Epithelial cell of prostate (primary cell): ENCODE results near the gene UBE3A.
A peak's percentile ranks its signal among the peaks of the same experiment; 100 is the strongest.

Experiments
- DNase-seq: peaks from one replicate; pipeline ENCODE4 v3.0.0-alpha.2; 2011; ENCODE audit warnings: low read depth, low spot score
- H3K27ac ChIP-seq: fragments of 450-650 bp; 2 replicates; pipeline ENCODE4 v1.5.1; 2017; ENCODE audit warnings: mild to moderate bottlenecking

UBE3A gene

GRCh38 chr15:25407950-25408349 is 30.9 kb downstream of the UBE3A start:
- H3K27ac ChIP-seq, result no peak overlapping the region
- DNase-seq, result no peak

DNA sequence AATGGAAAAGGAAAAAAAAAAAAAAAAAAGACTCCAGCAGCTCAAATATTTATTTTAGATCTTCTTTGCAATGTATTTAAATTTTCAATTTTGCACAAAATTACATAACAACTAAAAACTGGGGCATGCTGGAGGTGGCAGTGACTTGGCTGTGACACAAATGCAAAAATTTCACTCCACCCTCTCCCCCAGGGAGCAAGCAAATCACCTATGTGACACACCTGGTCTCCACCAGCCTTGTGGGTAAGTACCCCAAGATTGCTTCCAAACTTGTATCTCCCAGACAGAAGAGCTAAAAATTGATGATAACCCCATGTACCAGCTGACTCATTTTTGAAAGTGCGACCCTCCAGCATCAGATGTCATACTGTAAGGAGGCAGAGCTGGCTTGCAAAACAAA is 32.0 kb downstream of the UBE3A start:
- H3K27ac ChIP-seq, result no peak overlapping the region
- no peak for DNase-seq

- no peak overlapping the region for H3K27ac ChIP-seq
- no peak for DNase-seq
Measured at GRCh38 chr15:25406261-25406660, 32.6 kb downstream of the UBE3A start.

DNA sequence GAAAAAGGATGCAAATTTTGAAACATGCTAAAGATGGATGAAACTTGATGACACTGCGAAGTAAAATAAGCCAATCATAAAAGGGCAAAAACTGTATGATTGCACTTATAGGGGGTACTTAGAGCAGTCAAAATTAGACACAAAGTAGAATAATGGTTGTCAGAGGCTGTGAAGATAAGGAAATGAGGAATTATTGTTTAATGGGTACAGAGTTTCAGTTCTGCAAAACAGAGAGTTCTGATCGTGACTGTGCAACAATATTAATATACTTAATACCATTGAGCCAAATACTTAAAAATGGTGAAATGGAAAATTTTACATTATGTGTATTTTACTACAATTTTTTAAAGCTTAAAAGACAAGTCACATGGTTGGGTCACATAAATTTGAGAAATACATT is 35.1 kb downstream of the UBE3A start:
- no peak overlapping the region for H3K27ac ChIP-seq
- no peak for DNase-seq

DNA sequence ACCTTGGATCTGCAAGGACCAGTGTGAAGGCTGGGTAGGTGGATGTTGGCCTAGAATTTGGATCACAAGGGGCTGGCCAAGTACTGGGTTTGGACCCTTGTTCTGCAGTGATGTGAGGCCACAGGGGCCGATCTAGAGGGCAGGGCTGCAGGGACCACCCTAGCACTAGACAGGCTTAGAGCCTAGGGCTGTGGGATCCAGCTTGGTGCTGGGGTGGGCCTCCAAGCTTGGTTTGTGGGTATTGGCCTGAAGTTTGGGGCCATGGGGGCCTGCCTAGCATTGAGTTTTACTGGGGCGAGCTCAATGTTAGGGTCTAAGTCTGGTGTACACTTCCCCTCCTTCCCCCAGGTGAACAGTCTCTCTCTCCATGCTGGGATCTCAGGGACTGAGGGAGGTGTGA is 36.5 kb downstream of the UBE3A start:
- DNase-seq, result no peak
- H3K27ac ChIP-seq, result no peak overlapping the region

DNA sequence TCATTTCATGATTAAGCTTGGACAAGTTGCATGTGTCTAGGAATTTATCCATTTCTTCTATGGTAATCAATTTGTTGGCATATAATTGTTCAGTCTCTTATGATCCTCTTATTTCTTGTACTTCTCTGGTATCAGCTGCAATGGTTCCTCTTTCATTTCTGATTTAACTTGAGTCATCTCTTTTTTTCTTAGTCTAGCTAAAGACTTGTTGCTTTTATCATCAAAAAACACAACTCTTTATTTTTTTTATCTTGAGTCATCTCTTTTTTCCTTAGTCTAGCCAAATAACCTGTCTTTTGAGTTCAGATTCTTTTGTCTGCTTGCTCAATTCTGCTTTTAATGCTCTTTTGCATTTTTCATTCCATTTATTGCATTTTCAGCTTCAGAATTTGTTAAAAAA is 37.3 kb downstream of the UBE3A start:
- no peak for DNase-seq
- H3K27ac ChIP-seq, result no peak overlapping the region

GRCh38 chr15:25397100-25397499 is 41.7 kb downstream of the UBE3A start:
- no peak for DNase-seq

GRCh38 chr15:25394898-25395297 is 43.9 kb downstream of the UBE3A start:
- no peak for DNase-seq
- no peak overlapping the region for H3K27ac ChIP-seq

More at GRCh38 chr15:25397100-25397499, 41.7 kb downstream of the UBE3A start:
- no peak overlapping the region for H3K27ac ChIP-seq

DNA sequence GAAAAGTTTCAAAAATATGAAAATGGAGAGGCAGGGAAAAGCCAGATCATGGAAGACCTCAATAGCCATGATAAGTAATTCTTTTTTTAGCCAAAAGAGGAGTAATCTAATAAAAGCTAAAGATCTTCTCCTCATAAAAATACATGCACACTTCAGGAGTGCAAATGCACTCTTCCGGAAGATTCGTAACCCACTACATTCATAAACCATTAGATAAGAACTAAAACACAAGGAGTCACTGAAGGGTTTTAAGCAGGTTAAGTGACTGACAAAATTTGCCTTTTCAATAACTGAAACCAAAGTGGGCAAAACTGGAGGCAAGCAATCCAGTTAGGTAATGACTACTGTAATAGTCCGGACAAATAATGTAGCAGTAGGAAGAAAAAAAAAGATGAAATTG is 46.0 kb downstream of the UBE3A start:
- H3K27ac ChIP-seq, result peak overlapping the region; percentile 63

DNA sequence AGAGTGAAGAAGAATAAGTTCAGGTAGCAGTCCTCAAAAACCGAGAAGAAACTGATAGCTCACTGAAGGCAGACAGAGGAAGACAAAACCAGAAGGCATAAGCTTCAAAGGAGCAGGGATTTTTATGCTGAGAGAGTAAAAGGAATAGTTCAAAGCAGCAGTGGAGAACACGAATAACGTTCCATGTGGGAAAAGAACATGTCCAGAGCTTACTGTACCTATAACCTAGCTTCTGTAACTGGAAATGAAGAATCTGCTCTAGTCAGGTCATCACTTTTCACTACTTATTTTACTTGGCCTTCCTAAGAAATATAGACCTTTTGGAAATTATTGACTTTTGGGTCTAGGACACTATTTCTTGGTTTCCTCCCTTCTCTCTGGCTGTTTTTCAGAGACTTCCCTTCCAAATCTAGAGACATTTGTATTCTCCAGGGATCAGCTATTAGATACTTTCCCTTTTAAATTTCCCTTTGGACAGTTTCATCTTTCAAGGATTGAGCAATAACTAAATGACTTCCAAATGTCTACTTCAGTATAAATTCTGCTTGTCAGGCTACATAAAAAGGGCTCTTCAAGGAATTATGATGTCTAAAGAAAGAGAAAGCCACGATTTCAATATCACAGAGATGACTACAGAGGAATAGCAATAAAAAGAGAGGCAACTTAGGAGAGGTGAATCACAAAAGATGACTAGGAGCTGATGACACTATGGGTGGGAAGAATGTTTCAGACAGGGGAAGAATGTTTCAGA is 46.7 kb downstream of the UBE3A start:
- peak; percentile 6 for DNase-seq
- H3K27ac ChIP-seq, result peak overlapping the region; percentile 63

More for the DNA sequence above, 46.0 kb downstream of the UBE3A start:
- no peak for DNase-seq

DNA sequence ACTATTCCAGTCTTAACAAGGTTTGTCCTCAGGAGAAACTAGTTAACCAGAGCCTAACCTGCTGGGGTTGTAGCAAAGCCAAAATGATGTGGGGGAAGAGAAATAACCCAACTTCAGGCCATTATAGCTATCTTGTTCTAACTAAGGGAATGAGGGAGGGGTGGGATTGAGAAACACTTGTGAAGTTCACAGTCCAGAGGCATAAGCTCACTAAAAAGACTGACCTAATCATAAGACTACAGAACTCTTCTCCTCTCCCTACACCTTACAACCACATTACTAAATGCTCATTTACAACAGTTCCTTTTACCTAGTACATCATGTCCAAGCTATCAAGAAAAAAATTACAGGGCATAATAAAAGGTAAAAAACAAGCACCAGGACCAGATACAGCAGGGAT is 52.8 kb downstream of the UBE3A start:
- no peak for DNase-seq

DNA sequence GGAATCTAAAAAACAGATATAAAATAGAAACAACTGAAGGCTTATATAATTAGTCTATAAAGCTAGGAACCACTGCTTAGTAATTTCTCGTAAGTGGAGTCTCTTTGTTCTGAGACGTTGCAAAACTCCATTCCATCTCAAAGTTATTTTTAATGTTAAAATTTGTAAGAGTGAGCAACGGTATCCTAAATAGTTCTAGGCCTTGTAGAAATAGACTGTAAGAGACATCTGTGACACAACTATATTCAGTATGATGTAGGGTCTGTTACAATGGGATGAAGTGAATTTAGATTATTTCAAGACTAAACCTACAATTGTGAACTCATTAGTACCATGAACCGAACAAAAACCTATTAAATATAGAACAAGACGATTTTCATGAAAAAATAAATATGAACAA is 57.2 kb downstream of the UBE3A start:
- DNase-seq, result no peak

More for the DNA sequence above, 52.8 kb downstream of the UBE3A start:
- H3K27ac ChIP-seq, result no peak overlapping the region

GRCh38 chr15:25378501-25378901 is 60.3 kb downstream of the UBE3A start:
- no peak overlapping the region for H3K27ac ChIP-seq
- DNase-seq, result no peak

More for the DNA sequence above, 57.2 kb downstream of the UBE3A start:
- H3K27ac ChIP-seq, result no peak overlapping the region

DNA sequence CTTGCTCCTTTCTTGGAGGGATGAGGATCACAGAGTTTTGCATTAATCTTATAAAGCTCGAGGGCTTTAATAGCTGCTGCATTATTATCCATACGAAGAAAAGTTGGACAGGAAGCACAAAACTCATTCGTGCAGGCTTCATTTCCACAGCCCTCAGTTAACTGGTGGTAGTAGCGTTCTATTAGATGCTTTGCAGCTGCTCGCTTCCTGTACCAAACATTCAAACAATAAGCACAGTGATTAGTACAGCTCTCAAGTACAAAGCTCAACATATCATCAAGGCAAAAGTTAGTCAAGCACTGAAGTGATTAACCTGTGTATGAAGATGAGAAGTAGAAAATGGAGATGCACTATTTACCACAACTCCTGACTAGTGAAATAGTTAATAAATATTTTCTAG is 63.3 kb downstream of the UBE3A start:
- DNase-seq, result no peak
- H3K27ac ChIP-seq, result no peak overlapping the region

DNA sequence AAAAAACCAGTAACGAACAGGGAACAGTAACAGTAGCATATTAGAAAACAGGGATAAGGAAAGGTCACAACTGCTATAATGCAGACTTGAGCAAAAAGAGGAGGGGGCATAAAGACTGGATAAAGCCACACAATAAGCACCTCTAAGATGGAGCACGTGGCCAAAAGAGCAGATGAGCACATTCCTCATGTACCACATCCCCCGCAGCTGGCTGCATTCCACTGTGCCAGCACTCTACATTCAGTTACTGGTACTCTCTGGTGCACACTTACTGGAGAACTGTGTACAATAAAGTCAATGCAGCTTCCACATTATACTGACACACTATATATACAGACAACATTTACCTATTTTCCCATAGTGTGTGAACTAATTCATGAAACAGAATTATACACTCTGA is 64.7 kb downstream of the UBE3A start:
- no peak for DNase-seq

DNA sequence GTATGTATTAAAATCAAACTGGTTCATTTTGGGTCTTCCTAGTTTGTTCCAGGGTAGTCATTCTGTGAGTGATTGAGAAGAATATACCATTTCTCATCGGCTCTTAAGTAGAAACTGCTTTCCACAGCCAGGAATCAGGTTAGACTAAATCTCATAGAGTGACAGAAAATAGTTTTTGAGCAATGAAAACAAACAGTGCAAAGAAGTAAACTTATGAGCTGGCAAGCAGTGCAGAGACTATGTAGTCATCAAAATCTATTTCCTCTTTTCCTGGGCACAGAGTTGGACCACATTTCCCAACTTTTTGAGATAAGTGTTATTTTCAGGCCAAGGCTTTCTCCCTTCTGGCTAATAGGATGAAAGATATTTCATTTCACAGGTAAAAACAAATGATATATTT is 66.5 kb downstream of the UBE3A start:
- no peak overlapping the region for H3K27ac ChIP-seq
- DNase-seq, result no peak

More for the DNA sequence above, 64.7 kb downstream of the UBE3A start:
- H3K27ac ChIP-seq, result no peak overlapping the region

- H3K27ac ChIP-seq, result no peak overlapping the region
- DNase-seq, result no peak
Measured at GRCh38 chr15:25368850-25369249, 70.0 kb downstream of the UBE3A start.

- no peak overlapping the region for H3K27ac ChIP-seq
- DNase-seq, result no peak
Measured at GRCh38 chr15:25366058-25366457, 72.8 kb downstream of the UBE3A start.

GRCh38 chr15:25362545-25362944 is 76.3 kb downstream of the UBE3A start:
- no peak for DNase-seq
- H3K27ac ChIP-seq, result no peak overlapping the region

DNA sequence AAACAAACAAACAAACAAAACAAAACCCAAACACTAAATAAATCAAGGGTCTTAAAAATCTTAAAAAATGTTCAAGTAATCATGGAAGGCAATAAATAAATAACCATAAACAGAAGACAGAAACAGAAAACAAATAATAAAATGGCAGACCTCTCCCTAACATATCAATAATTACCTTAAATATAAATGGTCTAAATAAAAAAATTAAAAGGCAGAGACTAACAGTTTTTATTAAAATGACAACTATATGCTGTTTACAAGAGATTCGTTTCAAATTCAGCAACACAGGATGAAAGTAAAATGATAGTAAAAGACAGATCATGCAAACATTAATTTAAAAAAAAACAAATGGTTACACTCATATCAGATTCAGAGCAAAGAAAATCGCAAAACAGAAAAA is 91.1 kb downstream of the UBE3A start:
- no peak for DNase-seq
- H3K27ac ChIP-seq, result no peak overlapping the region

DNA sequence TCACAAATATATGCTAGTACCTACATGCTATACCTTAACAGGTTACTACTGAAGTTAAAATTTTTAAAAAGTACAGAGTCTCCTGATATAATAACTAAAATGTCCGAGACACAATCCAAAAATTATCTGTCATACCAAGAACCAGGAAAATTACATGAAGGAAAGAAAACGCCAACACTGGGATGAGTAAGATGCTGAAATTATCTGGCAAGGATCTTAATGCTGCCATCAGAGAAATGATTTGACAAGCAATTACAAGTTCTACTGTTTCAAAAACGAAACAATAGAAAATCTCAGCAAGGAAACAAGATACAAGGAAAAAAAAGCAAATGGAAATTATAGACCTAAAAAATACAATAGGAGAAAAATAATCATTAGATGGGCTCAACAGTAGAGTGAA is 92.5 kb downstream of the UBE3A start:
- no peak for DNase-seq
- H3K27ac ChIP-seq, result peak overlapping the region; percentile 28

- H3K27ac ChIP-seq, result peak overlapping the region; percentile 28
- DNase-seq, result no peak
Measured at GRCh38 chr15:25345943-25346342, 92.9 kb downstream of the UBE3A start.
